ENCODE results near the gene ETDA.
"Not testable (repeated sequence)": the region's sequence is repeated elsewhere in the genome, so short reads cannot be mapped to it uniquely, and the experiment has no call there.

DNA sequence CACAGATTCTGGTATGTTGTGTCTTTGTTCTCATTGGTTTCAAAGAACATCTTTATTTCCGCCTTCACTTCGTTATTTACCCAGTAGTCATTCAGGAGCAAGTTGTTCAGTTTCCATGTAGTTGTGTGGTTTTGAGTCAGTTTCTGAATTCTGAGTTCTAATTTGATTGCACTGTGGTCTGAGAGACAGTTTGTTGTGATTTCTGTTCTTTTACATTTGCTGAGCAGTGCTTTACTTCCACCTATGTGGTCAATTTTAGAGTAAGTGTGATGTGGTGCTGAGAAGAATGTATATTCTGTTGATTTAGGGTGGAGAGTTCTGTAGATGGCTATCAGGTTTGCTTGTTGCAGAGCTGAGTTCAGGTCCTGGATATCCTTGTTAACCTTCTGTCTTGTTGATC lies 9.1 kb downstream of the ETDA start:
- TF ChIP-seq EZH2 (IDR thresholded peaks at IDR 0.05; ENCODE audit: borderline replicate concordance, low read length), result not testable (repeated sequence)
- TF ChIP-seq, protein P1, sequence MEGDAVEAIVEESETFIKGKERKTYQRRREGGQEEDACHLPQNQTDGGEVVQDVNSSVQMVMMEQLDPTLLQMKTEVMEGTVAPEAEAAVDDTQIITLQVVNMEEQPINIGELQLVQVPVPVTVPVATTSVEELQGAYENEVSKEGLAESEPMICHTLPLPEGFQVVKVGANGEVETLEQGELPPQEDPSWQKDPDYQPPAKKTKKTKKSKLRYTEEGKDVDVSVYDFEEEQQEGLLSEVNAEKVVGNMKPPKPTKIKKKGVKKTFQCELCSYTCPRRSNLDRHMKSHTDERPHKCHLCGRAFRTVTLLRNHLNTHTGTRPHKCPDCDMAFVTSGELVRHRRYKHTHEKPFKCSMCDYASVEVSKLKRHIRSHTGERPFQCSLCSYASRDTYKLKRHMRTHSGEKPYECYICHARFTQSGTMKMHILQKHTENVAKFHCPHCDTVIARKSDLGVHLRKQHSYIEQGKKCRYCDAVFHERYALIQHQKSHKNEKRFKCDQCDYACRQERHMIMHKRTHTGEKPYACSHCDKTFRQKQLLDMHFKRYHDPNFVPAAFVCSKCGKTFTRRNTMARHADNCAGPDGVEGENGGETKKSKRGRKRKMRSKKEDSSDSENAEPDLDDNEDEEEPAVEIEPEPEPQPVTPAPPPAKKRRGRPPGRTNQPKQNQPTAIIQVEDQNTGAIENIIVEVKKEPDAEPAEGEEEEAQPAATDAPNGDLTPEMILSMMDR (conservative IDR thresholded peaks at IDR 0.05 in 1 of 2, IDR thresholded peaks at IDR 0.05 in 1 of 2; ENCODE audit: extremely low read depth in 1 of 2, insufficient read depth in 1 of 2, low read depth in 1 of 2, low read length in 2 of 2), result not testable (repeated sequence)
